ENCODE measurements around the gene FLT3. TPM values are rescaled to one million over a fixed set of nuclear protein-coding genes. Genes with fewer than 3 reads are reported as not detected.
A peak's percentile ranks its signal among the peaks of the same experiment; 100 is the strongest.

The FLT3 gene
- total and polyA plus RNA-seq, 10 of the 15 experiments (the other 5 are each of a cell fraction or from before 2014, with no cell fraction given), result 0.04 to 0.19 (median 0.11) TPM; not detected in 1

DNA sequence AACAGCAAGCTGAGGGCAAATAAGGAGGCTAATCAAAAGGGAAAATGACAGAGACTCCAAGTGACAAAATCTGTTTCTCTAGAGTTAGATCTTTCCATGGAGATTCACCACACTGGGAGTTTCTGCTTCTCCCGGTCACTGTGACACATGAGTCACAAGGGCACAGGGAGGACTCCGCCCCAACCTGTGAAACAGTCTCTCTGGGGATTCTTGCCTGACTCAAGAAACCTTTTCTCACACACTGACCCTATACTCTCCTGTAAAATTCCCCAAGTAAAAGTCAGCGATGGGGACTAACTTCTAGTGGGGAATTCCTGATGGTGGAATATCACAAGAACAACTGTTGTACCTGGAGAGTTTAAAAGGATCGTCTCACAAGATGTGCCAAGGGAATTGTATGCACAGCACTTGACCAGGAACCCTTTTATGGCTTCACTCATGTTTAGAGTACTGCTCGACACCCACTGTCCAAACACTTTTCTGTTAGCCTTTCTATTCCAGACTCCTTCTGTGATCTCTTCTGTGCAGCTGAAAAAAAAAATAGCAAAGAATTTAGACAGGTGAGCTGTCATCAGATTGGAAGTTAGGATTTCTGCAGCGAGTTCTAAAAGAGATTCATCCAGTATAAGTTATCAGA lies 65.1 kb downstream of the FLT3 start (continued):
- TF ChIP-seq, protein P1, sequence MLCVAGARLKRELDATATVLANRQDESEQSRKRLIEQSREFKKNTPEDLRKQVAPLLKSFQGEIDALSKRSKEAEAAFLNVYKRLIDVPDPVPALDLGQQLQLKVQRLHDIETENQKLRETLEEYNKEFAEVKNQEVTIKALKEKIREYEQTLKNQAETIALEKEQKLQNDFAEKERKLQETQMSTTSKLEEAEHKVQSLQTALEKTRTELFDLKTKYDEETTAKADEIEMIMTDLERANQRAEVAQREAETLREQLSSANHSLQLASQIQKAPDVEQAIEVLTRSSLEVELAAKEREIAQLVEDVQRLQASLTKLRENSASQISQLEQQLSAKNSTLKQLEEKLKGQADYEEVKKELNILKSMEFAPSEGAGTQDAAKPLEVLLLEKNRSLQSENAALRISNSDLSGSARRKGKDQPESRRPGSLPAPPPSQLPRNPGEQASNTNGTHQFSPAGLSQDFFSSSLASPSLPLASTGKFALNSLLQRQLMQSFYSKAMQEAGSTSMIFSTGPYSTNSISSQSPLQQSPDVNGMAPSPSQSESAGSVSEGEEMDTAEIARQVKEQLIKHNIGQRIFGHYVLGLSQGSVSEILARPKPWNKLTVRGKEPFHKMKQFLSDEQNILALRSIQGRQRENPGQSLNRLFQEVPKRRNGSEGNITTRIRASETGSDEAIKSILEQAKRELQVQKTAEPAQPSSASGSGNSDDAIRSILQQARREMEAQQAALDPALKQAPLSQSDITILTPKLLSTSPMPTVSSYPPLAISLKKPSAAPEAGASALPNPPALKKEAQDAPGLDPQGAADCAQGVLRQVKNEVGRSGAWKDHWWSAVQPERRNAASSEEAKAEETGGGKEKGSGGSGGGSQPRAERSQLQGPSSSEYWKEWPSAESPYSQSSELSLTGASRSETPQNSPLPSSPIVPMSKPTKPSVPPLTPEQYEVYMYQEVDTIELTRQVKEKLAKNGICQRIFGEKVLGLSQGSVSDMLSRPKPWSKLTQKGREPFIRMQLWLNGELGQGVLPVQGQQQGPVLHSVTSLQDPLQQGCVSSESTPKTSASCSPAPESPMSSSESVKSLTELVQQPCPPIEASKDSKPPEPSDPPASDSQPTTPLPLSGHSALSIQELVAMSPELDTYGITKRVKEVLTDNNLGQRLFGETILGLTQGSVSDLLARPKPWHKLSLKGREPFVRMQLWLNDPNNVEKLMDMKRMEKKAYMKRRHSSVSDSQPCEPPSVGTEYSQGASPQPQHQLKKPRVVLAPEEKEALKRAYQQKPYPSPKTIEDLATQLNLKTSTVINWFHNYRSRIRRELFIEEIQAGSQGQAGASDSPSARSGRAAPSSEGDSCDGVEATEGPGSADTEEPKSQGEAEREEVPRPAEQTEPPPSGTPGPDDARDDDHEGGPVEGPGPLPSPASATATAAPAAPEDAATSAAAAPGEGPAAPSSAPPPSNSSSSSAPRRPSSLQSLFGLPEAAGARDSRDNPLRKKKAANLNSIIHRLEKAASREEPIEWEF (IDR thresholded peaks at IDR 0.05; ENCODE audit: insufficient replicate concordance, low read depth, low read length), result peak; percentile 63
- TF ChIP-seq KLF5 (IDR thresholded peaks at IDR 0.05; ENCODE audit: partially characterized antibody) (no peak), SIN3A (IDR thresholded peaks at IDR 0.05; ENCODE audit: low read depth, low read length) (no peak), MEF2B (IDR thresholded peaks at IDR 0.05; ENCODE audit: partially characterized antibody, poor library complexity, severe bottlenecking) (peak; percentile 88), STAT1 (conservative IDR thresholded peaks at IDR 0.05) (no peak), EED (IDR thresholded peaks at IDR 0.05; ENCODE audit: low read depth) (peak; percentile 49; the same call in 1 of the 2 replicates), GABPA (IDR thresholded peaks at IDR 0.05; ENCODE audit: low read depth) (no peak), EZH2 (IDR thresholded peaks at IDR 0.05; ENCODE audit: borderline replicate concordance, control insufficient read depth, low read depth, low read length) (no peak), NBN (IDR thresholded peaks at IDR 0.05) (no peak), PAX5 (IDR thresholded peaks at IDR 0.05; ENCODE audit: borderline replicate concordance, low read depth, low read length) (no peak), RAD51 (IDR thresholded peaks at IDR 0.05) (no peak), TBL1XR1 (IDR thresholded peaks at IDR 0.05; ENCODE audit: low read depth, low read length) (no peak)
- TF ChIP-seq, protein P2, sequence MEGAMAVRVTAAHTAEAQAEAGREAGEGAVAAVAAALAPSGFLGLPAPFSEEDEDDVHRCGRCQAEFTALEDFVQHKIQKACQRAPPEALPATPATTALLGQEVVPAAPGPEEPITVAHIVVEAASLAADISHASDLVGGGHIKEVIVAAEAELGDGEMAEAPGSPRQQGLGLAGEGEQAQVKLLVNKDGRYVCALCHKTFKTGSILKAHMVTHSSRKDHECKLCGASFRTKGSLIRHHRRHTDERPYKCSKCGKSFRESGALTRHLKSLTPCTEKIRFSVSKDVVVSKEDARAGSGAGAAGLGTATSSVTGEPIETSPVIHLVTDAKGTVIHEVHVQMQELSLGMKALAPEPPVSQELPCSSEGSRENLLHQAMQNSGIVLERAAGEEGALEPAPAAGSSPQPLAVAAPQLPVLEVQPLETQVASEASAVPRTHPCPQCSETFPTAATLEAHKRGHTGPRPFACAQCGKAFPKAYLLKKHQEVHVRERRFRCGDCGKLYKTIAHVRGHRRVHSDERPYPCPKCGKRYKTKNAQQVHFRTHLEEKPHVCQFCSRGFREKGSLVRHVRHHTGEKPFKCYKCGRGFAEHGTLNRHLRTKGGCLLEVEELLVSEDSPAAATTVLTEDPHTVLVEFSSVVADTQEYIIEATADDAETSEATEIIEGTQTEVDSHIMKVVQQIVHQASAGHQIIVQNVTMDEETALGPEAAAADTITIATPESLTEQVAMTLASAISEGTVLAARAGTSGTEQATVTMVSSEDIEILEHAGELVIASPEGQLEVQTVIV (IDR thresholded peaks at IDR 0.05; ENCODE audit: borderline replicate concordance, partially characterized antibody), result no peak
- TF ChIP-seq, protein P3, sequence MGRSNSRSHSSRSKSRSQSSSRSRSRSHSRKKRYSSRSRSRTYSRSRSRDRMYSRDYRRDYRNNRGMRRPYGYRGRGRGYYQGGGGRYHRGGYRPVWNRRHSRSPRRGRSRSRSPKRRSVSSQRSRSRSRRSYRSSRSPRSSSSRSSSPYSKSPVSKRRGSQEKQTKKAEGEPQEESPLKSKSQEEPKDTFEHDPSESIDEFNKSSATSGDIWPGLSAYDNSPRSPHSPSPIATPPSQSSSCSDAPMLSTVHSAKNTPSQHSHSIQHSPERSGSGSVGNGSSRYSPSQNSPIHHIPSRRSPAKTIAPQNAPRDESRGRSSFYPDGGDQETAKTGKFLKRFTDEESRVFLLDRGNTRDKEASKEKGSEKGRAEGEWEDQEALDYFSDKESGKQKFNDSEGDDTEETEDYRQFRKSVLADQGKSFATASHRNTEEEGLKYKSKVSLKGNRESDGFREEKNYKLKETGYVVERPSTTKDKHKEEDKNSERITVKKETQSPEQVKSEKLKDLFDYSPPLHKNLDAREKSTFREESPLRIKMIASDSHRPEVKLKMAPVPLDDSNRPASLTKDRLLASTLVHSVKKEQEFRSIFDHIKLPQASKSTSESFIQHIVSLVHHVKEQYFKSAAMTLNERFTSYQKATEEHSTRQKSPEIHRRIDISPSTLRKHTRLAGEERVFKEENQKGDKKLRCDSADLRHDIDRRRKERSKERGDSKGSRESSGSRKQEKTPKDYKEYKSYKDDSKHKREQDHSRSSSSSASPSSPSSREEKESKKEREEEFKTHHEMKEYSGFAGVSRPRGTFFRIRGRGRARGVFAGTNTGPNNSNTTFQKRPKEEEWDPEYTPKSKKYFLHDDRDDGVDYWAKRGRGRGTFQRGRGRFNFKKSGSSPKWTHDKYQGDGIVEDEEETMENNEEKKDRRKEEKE (IDR thresholded peaks at IDR 0.05), result no peak
- TF ChIP-seq, protein P4, sequence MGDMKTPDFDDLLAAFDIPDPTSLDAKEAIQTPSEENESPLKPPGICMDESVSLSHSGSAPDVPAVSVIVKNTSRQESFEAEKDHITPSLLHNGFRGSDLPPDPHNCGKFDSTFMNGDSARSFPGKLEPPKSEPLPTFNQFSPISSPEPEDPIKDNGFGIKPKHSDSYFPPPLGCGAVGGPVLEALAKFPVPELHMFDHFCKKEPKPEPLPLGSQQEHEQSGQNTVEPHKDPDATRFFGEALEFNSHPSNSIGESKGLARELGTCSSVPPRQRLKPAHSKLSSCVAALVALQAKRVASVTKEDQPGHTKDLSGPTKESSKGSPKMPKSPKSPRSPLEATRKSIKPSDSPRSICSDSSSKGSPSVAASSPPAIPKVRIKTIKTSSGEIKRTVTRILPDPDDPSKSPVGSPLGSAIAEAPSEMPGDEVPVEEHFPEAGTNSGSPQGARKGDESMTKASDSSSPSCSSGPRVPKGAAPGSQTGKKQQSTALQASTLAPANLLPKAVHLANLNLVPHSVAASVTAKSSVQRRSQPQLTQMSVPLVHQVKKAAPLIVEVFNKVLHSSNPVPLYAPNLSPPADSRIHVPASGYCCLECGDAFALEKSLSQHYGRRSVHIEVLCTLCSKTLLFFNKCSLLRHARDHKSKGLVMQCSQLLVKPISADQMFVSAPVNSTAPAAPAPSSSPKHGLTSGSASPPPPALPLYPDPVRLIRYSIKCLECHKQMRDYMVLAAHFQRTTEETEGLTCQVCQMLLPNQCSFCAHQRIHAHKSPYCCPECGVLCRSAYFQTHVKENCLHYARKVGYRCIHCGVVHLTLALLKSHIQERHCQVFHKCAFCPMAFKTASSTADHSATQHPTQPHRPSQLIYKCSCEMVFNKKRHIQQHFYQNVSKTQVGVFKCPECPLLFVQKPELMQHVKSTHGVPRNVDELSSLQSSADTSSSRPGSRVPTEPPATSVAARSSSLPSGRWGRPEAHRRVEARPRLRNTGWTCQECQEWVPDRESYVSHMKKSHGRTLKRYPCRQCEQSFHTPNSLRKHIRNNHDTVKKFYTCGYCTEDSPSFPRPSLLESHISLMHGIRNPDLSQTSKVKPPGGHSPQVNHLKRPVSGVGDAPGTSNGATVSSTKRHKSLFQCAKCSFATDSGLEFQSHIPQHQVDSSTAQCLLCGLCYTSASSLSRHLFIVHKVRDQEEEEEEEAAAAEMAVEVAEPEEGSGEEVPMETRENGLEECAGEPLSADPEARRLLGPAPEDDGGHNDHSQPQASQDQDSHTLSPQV (IDR thresholded peaks at IDR 0.05), result peak; percentile 82; the same call in 1 of the 2 replicates
